Measurements from ENCODE around the gene RAB8B.
"Not testable (repeated sequence)": the region's sequence is repeated elsewhere in the genome, so short reads cannot be mapped to it uniquely, and the experiment has no call there.

RAB8B gene

DNA sequence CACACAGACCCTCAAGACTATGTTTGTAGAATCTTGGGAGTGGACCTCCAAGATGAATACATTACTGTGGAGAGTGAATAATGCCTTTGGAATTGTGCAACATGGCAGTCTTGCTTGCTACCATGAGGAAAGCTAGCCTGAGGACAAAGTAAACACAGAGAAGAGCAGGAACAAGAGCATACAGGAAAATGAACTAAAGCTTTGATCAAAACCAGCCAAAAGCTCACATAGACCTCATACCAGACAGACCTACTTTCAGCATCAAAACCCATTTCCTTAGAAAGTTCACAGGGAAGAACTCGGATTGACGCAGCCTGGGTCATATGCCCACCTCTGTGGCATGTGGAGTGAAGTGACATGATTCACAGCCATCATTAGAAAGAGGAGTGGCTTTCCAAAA lies 3.3 kb upstream of the RAB8B start:
- no peak for DNase-seq

DNA sequence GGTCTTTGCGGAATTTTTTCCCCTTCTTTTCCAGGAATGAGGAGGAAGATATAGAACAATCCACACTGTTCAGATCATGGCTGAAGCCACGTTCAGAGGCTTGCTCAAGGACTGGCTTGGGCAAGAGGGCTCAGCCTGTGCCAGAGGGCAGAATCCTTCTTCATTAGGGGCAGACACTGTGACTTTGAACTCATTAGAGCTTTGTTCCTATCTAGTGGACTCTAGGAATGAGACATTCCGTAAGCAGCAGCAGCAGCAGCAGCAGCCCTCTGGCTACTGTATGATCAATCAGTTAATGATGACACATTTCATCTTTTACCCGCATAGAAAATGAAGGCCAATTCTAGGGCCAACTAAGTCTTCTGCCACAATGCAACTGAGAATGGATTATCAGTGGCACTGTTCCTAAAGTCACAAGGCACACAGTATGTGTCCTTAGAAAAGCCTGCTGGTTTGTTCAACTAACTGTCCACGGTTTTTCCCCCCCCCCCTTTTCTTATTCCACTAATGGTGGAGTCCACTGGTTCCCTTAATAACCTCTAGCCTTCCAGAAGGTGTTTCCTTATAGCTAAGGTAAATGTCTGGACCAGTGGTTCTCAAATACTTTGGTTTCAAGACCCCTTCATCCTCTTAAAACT lies 1.7 kb upstream of the RAB8B start:
- no peak for DNase-seq

DNA sequence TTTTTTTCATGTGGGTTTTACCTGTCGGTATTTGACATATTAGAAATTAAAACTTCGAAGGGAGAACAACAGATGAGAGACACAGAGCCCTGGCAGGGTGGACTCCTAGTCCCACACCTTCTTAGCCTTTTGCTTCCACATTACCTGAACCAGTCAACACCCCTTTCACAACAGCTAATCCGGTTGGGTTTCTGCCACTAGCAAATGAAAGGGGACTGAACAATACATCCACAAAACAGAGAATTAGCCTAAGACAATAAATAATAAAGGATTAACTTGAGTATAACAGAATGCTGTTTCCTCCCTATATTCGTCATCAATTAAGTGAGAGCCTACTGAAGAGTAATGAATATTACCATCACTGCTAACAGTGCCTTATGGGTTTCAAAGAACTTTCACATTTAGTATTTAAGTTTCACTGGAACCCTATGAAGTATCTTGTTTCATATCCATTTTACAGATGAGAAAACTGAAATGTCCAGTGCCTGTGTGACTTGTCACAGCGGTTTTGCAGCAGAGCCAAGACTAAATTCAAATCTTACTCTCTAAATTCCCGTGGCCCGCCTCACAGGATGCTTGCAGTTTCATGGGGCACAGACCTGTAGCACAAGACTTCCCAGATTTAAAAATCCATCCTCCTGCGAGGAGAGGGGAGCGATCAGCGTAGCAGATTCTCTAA lies 1.0 kb upstream of the RAB8B start:
- no peak for DNase-seq

DNA sequence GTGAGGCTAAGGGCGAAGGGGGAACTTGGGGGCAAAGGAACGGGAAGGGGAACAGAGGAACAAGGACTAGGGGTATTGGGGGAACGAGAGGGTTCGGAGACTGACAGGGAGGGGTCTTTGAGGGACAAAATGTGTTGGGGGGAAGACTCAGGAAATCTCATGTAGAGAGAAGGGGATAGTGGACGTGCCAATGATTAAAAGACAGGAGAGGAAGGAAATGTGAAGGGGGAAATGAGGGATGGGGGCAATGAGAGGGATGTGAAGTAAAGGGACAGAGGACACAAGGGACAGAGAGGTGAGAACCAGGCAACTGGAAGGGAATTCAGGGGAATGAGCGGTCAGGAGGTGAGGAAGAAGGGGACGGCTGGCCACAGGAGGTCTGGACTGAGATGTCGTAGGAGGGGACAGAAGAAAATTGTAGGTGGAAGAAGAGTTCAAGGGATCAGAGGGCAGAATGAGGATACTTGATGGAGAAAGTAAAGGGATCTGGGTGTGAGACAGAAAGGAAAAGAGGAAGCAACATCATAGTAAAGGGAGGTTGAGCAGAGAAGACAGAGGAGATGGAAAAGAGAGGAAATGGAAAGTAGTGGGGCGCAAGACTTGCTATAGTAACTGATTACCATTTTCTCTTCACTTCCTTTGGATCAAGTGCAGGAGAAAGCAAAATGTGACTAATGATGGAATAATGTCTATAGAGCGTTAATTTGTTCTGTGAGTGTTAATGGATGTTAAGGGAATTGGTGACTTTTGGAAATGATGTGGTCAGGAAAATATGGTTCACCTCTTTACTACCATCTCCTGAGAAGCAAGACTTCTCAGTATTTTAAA lies 749 bp downstream of the RAB8B start:
- DNase-seq: peak in 1 of 3 experiments; percentile 64

DNA sequence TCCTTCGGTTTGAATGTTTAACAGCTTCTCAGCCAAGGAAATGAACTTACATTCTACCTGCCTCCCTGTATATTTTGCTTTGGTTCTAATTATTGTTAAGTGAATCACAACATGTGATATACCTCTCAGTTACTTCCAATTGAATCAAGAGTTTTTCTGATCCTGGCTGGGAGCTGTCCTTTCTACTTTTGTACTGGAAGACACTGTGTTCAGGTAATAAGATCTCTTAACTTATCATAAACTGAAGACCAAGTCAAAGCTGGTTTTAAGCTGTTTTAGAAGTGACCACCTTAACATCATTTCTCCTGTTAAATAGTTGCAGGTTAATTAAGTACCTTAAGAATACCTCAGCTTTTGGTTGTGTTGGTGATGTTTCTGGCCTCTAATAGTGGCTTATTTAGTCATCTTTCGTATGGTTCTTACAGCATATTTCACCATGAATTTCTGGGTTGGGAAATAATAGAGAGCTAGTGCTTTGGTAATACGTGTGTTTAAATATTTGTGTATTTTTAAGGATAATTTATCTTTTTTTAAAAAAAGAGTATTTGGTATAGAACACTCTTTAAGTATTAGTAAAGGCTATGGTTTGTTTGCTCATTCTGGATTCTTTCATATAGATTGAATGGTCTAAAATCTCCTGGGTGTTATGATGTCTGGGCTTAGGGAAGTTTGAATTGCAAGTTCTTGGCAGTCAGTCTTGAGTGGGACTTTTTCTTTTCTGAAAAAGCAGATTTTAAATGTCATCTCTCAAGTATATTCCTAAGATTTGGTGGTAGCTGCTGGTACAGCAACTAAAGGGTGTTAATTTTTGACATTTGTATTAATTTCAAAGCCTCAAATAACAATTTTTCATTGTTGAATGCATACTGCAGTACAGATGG lies 1.6 kb downstream of the RAB8B start:
- no peak for DNase-seq

DNA sequence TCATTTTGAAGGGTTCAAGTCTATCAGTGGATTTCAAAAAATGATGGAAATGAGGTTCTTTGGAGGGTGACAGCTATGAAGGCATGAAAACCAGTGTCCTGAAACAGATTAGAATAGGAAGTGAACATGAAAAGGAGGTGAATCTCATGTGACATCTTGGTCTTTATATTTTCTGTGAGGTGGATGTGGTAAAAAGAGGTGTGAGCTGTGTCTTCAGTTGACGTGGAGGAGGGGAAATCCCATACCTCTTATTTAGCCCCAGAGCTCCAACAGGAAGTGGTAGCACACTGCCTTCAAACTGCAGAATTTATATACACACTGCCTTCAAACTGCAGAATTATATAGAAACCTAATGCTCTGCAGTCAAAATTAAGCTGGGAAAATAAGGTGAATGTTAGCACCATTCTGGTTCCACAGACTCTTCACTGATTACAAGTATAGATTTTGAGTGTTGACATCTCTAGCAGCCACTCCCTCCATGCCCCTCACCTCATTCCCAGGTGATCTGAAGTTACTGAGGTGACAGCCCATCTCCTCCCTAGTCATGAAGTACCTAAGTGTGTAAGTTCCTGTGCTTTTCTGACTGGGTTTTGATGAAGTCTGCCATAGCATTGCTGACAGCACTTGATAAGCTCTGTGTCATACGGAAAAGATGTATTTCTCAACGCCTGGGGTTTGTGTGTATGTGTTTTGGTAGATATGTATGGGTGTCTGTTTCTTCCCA lies 2.7 kb downstream of the RAB8B start:
- no peak for DNase-seq

DNA sequence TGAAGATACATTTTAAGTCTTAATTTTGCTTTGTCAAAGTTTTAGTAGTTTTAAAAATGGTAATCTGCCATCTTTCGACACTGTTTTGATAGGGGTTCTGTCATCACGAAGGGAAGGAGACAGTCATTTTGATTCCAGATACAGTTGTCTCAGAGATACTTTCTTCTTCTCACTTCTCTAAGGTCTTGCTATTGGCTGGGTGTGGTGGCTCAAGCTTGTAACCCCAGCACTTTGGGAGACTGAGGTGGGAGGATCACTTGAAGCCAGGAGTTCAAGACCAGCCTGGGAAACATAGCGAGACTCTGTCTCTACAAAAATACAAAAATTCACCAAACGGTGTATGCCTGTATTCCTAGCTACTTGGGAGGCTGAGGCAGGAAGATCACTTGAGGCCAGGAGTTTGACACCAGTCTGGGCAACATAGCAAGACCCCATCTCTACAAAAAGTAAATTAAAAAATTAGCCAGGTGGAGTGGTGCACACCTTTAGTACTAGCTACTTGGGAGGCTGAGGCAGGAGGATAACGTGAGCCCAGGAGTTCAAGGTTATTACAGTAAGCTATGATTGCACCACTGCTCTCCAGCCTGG lies 3.3 kb downstream of the RAB8B start:
- no peak for DNase-seq

DNA sequence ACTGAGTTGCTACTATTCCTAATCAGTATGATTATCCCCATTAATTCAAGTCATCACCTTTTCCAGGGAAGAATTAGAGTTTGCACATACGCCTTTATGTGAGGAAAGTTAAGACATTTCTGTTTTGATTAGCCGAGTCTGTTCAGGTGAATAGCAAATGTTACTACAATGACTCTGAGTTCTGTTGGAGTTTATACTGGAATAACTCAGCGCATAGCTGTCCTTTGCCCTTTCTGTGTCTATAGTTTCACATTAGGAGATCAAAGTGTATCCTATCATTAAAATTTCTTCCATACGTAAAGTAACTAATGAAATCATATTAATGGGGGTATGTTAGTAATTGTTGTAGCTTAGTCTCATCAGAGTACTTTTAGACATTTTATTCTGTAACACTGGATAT lies 4.9 kb downstream of the RAB8B start:
- no peak for DNase-seq

DNA sequence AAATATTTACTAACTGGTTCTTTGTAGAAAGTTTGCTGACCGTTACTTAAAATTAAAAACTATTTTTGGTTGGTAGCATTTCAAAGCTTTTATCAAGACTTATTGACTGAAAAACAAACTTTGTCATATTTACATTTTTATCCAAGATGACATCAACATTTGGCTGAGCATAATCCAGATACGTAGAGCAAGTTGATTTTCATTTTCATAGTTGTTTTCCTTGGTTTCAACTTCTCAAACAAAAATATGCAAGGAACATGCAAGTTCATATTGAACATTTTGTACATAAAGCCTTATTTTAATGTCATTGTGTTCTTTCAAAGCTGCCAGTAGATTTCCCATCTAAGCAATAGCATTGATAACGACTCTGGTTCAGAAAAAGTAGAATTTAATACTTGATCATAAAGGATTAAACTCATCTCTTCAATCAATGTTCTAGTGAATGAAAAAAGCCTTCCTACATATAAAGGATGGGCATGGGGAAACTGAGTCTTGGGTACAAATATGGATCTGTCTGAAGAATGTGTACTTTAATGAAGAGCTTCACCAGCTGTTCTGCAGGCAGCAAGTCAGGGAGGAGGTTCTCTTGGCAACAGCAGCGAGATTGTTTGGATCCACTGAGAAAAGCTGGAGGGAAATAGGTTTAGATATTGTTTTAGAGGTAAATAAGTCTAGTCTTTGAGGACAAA lies 5.6 kb downstream of the RAB8B start:
- no peak for DNase-seq

DNA sequence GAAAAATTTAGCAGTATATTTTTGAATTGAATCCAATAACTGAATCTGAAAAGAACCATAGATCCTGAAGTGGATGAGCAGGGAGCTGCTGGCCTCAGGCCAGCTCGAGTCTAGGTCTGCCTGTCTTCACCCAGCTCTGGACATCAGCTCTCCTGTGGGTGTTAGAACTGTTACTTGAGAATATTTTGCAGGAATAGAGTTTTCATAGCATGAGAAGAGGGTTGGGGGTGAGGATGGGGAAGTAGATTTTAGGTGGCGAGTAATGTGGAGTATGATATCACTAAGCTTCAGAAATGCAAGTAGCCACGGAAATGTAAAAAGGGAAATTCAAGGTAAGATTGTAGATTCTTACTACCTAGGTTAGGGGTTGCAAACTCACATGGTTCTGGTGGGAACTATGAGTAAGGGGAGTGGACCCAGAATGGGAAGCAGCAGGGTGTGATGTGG lies 6.2 kb downstream of the RAB8B start:
- peak in 1 of 3 experiments; percentile 34 for DNase-seq

DNA sequence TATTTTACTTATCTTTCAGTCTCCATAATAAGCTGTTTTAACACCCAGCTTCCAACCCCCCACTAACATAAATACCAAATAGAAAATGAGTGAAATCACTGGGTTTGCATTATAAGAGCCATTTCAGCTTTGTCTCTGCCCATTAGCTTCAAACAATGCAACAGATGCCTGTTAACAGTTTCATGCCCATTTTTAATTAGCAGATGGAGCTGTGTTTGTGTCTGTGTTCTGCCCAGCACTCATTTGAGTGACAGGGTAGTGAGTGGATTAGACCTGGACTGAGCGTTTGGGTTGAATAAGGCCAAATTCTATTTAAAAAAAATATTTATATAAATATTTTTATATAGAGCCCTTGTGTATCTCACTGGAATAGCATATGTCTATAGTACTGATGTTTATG lies 7.4 kb downstream of the RAB8B start:
- DNase-seq: peak in 2 of 3 experiments; percentile 14 to 66

DNA sequence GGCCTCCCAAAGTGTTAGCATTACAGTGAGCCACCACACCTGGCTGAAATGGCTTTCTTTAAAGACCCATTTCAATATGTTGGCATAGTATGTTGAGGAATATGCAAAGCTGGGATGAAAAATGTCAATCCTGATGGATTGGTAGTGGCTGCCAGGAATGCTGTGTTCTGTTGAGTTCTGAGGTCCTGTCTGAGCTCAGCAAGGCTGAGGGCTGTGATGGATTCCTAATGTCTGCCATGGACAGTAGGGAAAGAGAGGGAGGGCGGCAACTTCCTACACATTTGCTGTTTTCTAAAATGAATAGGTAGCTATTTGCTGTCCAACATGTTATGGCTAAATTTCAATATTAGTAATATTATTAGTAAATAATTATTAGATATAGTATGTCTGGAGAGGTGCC lies 8.2 kb downstream of the RAB8B start:
- no peak for DNase-seq

DNA sequence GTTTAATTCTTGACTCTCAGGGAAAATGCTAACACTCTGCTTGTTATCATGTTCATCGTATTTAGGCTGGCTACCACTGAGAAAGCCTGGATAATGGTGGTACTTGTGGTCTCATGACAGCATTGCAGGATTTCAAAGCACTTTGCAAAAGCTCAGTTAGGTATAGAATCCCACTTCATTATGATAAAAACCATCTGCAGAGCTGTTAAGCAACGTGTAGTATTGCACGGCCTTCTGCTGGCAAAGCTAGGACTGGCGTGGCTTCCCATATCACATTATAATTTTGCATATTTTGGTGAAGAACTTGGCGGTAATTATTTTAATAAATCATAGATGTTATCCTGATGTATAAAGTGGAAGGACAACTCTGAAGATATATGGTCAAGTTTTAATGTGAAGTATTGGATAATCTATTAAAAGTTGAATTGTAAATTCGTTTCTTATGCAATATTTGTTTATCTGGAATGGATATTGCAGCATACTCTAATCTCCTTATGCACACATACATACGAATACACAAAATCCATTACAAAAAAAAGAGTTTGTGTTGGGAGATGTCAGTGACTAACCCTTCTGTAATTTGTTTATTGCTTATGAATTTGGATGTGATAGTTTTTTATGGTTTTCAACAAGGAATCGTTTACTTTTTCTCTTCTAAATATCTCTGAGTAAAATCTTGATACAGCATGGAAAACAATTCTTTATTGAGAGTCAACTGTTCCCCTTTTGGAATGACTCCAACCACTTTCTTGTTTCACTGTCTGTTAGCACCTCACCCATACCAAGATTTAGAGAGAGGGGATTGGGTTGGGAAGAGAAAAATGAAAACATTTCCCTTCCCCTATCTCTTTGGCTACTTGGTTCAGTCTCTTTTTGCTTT lies 9.2 kb downstream of the RAB8B start:
- DNase-seq: no peak

DNA sequence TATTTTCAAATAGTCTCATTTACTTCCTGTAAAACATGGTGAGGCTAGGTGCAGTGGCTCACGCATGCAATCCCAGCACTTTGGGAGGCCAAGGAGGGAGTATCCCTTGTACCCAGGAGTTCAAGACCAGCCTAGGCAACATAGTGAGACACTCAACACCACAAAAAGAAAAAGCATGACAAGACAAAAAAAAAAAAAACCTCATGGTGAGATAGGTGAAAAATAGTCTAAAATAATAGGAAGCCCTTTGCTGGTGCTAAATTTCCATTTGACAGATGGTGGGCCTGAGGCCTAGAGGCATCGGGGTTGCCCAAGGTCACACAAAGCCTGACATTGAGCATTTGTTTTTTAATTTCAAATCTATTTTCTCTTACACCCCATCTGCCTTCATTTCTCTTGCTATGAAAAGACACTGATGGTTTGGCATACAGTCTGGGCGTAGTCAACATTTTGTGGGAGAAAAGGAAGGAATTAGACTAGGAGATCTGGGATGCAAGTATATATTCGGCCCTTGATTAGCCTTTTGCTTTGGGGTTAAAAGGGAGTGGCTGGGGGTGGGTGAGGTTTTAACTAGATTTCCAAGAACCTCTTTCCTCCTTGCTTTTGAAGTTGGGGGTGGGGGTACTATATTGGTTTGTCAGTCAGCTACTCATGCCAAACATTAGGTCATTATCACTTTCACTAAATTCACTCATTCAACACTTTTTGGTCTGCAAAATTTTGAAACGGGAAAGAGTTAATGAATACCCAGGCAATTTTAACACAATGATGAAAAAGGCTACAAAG lies 11.3 kb downstream of the RAB8B start:
- DNase-seq: no peak

DNA sequence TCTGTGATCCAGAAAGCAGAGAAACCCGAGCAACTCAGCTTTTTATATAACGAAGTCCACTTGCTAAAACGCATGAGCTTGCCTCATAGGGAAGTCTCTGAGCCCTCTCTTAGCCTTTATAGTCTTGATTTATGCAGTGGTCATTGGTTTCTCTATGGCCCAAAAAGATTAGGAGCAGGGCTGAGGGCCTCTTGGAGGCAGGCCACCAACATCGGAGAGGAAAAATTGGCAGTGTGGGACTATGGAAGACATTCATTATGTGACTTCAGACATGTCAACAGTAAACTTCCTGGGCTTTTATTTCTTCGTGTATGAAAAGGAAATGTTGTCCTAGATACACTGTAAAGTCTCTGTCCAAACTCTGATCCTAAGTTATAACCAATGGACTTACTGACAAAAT lies 13.5 kb downstream of the RAB8B start:
- no peak for DNase-seq

DNA sequence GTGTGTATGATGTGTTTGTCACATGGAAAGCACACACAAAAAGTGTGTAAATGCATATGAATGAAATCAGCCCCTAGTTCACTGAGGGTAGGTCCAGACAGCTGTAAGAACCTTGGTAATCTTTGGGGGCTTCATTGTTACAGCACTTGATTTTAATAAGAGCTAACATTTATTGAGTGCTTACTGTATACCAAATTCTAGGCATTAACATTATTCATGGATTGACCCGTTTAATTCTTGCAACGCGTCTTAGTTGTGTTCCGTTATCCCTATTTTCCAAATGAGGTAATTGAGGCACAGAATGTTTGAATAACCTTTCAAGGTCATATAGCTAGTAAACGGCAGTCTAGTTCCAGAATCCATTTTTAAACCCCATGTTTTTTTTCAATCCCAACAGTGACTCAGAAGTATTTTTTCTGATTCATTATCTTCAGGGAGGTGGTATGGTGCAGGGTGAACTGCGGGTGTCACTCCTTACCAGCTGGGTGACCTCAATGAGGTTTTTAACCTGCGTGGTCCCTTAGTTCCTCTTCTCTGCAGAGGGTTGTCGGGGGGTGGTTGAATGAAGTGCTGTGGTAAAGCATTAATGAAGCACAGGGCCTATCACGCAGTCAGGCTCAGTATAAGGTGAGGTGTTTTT lies 14.2 kb downstream of the RAB8B start:
- DNase-seq: no peak

DNA sequence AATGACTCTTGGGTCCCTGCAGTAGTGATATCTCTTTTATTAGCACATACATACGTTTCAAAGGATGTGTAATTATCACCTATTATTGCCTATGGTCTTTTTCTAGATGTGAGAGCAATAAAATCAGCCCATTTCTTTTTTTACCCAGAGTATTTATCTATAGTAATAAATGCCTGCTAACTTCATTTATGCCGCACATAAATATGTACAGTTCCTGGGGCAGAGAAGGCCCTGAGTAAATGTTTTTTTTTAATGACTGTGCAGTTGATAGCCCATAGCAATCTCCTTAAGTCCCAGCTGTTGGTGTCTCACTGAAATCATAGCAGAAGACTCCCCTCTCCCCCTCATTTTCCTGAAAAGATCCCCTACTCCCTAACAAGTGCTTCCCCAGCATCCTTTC lies 16.7 kb downstream of the RAB8B start:
- DNase-seq: no peak

DNA sequence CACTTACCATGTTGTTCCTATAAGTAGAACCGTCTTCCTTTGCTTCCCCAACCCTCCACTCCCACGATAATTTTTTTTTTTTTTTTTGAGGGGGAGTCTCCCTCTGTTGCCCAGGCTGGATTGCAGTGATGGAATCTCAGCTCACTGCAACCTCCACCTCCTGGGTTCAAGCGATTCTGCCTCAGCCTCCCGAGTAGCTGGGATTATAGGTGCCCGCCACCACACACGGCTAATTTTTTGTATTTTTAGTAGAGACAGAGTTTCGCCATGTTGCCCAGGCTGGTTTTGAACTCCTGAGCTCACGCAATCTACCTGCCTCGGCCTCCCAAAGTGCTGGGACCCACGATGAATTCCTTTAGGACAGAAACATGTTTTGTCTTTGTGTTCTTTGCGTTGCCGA lies 19.4 kb downstream of the RAB8B start:
- not testable (repeated sequence) for DNase-seq

Measured in NCI-H1417 (cell line).